HepG2 (cell line): ENCODE results near the gene ARHGAP15. TPM values are rescaled to one million over a fixed set of nuclear protein-coding genes. Genes with fewer than 3 reads are reported as not detected.
A peak's percentile ranks its signal among the peaks of the same experiment; 100 is the strongest.

Source experiments
- ATAC-seq: fragments of 200-7000 bp; cut with Tn5 transposase; 3 replicates; pipeline ENCODE4 v1.9.1; 2020; ENCODE audit warnings: mild to moderate bottlenecking, moderate library complexity
- BruUV-seq: library from RNA; stranded (reverse); fragments of 400-500 nt; replicated peaks from 2 replicates; lab custom pipeline; 2021; lab: Mats Ljungman, UMichigan
- CTCF ChIA-PET: fragments of 300-600 bp; formaldehyde crosslinking; extraction: SDS; loops from one replicate; lab custom pipeline; 2021; ENCODE audit warnings: low total read pairs, inconsistent platforms, low intra/inter-chr PET ratio; lab: Yijun Ruan, JAX
- POLR2A ChIA-PET: fragments of 350-600 bp; sonication (Branson Sonifier 250); formaldehyde crosslinking; loops from one replicate; lab custom pipeline; 2020; ENCODE audit warnings: antibody characterized with exemption, inconsistent platforms; lab: Yijun Ruan, JAX
- DNase-seq: peaks from one replicate; pipeline ENCODE4 v3.0.0-alpha.2; 2015; ENCODE audit warnings: low spot score
- FAIRE-seq: peaks from 3 replicates; lab custom pipeline; 2011; peaks lifted over from hg19 to GRCh38; lab: Jason Lieb, UNC
- H2AFZ ChIP-seq: one replicate; pipeline ENCODE4 v1.6.1; 2011; ENCODE audit warnings: low read length, inconsistent platforms
- H3K27ac ChIP-seq: fragments of 300-600 bp; 3 replicates; pipeline ENCODE4 v1.8.0; 2011; ENCODE audit warnings: mixed run types, mild to moderate bottlenecking, mixed read lengths, low read length, inconsistent platforms; ENCODE audit not compliant: insufficient read depth; ENCODE audit errors: extremely low read length
- H3K27me3 ChIP-seq, 2 experiments: fragments of 200-600 bp in 1 of 2; 2 replicates in 1 of 2; 3 replicates in 1 of 2; pipeline versions ENCODE4 v1.6.0 to v1.8.0; 2011; ENCODE audit warnings: low read length in 2 of 2, mild to moderate bottlenecking in 2 of 2, moderate library complexity in 2 of 2, inconsistent platforms in 1 of 2; ENCODE audit not compliant: insufficient read depth in 2 of 2, control insufficient read depth in 1 of 2
- H3K36me3 ChIP-seq, 2 experiments: fragments of 200-600 bp in 1 of 2; replicated peaks in 1 of 2; 2 replicates in 1 of 2; 3 replicates in 1 of 2; pipeline versions ENCODE4 v1.5.1 to v1.8.0; 2011; ENCODE audit warnings: low read length in 2 of 2, inconsistent platforms in 1 of 2; ENCODE audit not compliant: insufficient read depth in 2 of 2, control insufficient read depth in 1 of 2
- H3K4me1 ChIP-seq: 2 replicates; pipeline ENCODE4 v1.5.1; 2012; ENCODE audit warnings: low read length, inconsistent platforms; ENCODE audit not compliant: insufficient read depth
- H3K4me2 ChIP-seq: 2 replicates; pipeline ENCODE4 v1.6.0; 2011; ENCODE audit warnings: low read depth, low read length, inconsistent platforms
- H3K4me3 ChIP-seq, 3 experiments: fragments of 200-600 bp in 1 of 3; sonication (generic), shearing (Covaris generic) in 1 of 3; replicated peaks in 1 of 3; 2 replicates each; pipeline ENCODE4 v1.5.1; 2011 to 2016; ENCODE audit warnings: low read length in 3 of 3, inconsistent platforms in 2 of 3, low read depth in 2 of 3, mild to moderate bottlenecking in 2 of 3, control low read depth in 1 of 3, mixed read lengths in 1 of 3; ENCODE audit not compliant: insufficient read depth in 1 of 3
- H3K79me2 ChIP-seq: one replicate; pipeline ENCODE4 v1.6.1; 2011; ENCODE audit warnings: low read length, inconsistent platforms; ENCODE audit not compliant: insufficient read depth
- H3K9ac ChIP-seq: 2 replicates; pipeline ENCODE4 v1.6.0; 2011; ENCODE audit warnings: mild to moderate bottlenecking, low read depth, low read length, inconsistent platforms; ENCODE audit not compliant: insufficient read depth
- H3K9me3 ChIP-seq: 2 replicates; pipeline ENCODE4 v1.5.1; 2012; ENCODE audit warnings: mild to moderate bottlenecking, low read length
- H4K20me1 ChIP-seq: 2 replicates; pipeline ENCODE4 v1.6.0; 2011; ENCODE audit warnings: inconsistent platforms, mild to moderate bottlenecking, low read length, moderate library complexity; ENCODE audit not compliant: insufficient read depth
- BORCS8-MEF2B ChIP-seq: sonication (generic); formaldehyde crosslinking; IDR thresholded peaks from 2 replicates; pipeline ENCODE4 v1.8.0; 2022; ENCODE audit warnings: mild to moderate bottlenecking, missing genetic modification reagents
- CBFB ChIP-seq: sonication (generic); formaldehyde crosslinking; IDR thresholded peaks from 2 replicates; pipeline ENCODE4 v1.4.0; 2020; ENCODE audit warnings: missing genetic modification reagents
- EHMT2 ChIP-seq: fragments of 200-600 bp; sonication (generic); IDR thresholded peaks from 2 replicates; pipeline ENCODE4 v1.7.0; 2017; ENCODE audit warnings: antibody characterized with exemption, low read depth, low read length, borderline replicate concordance
- ELF4 ChIP-seq: sonication (generic); formaldehyde crosslinking; IDR thresholded peaks from 2 replicates; pipeline ENCODE4 v1.5.0; 2020; ENCODE audit warnings: missing genetic modification reagents, mild to moderate bottlenecking, moderate library complexity, borderline replicate concordance
- GTF2F1 ChIP-seq: fragments of 150-350 bp; IDR thresholded peaks from 2 replicates; pipeline ENCODE4 v1.6.1; 2014; ENCODE audit warnings: low read length
- KDM3A ChIP-seq: IDR thresholded peaks from 2 replicates; pipeline ENCODE4 v1.6.1; 2018; ENCODE audit warnings: low read depth, missing compliant biosample characterization
- KMT2A ChIP-seq: sonication (generic); formaldehyde crosslinking; IDR thresholded peaks from 2 replicates; pipeline ENCODE4 v1.4.0; 2020; ENCODE audit warnings: missing genetic modification reagents
- MEF2D ChIP-seq: sonication (generic); formaldehyde crosslinking; IDR thresholded peaks from 2 replicates; pipeline ENCODE4 v1.5.1; 2020; ENCODE audit warnings: mild to moderate bottlenecking, missing genetic modification reagents
- MTF1 ChIP-seq: sonication (generic); formaldehyde crosslinking; IDR thresholded peaks from 2 replicates; pipeline ENCODE4 v1.5.0; 2020; ENCODE audit warnings: missing genetic modification reagents
- NR2C2 ChIP-seq: sonication (generic); formaldehyde crosslinking; IDR thresholded peaks from 2 replicates; pipeline ENCODE4 v1.4.0; 2020; ENCODE audit warnings: missing genetic modification reagents, mild to moderate bottlenecking, moderate library complexity, borderline replicate concordance
- REL ChIP-seq: sonication (generic); formaldehyde crosslinking; conservative IDR thresholded peaks from 2 replicates; pipeline ENCODE4 v1.8.0; 2022; ENCODE audit warnings: mild to moderate bottlenecking, missing genetic modification reagents, moderate library complexity
- SAFB2 ChIP-seq: sonication (generic); formaldehyde crosslinking; IDR thresholded peaks from 2 replicates; pipeline ENCODE4 v1.5.1; 2020; ENCODE audit warnings: missing genetic modification reagents, low read depth, mild to moderate bottlenecking, borderline replicate concordance
- SMARCC2 ChIP-seq: fragments of 450-650 bp; IDR thresholded peaks from 2 replicates; pipeline ENCODE4 v1.6.1; 2017; ENCODE audit warnings: antibody characterized with exemption, mild to moderate bottlenecking
- SMC3 ChIP-seq: IDR thresholded peaks from 2 replicates; pipeline ENCODE4 v1.6.1; 2011; ENCODE audit warnings: low read length, improper control_type of control experiment
- TSC22D2 ChIP-seq: sonication (generic); formaldehyde crosslinking; IDR thresholded peaks from 2 replicates; pipeline ENCODE4 v1.5.1; 2020; ENCODE audit warnings: missing genetic modification reagents, mild to moderate bottlenecking, borderline replicate concordance
- ZMYM3 ChIP-seq: sonication (generic); formaldehyde crosslinking; IDR thresholded peaks from 2 replicates; pipeline ENCODE4 v1.5.1; 2020; ENCODE audit warnings: mild to moderate bottlenecking, missing genetic modification reagents
- WGBS: methylation state at CpG from one replicate; pipeline ENCODE4 v1.1.6; 2017; ENCODE audit warnings: low lambda C conversion rate; 5-methylcytosine and 5-hydroxymethylcytosine counted together
- in situ Hi-C: cut with HindIII; loops from 2 replicates; pipeline ENCODE4 v1.10.0; 2017; ENCODE audit warnings: low pct_unique_long_range_greater_than_20kb; ENCODE audit not compliant: extremely low pct_ligation_motif_present
- intact Hi-C: fragments of 100-400 bp; cut with micrococcal nuclease; formaldehyde crosslinking; loops from one replicate; pipeline ENCODE4 v1.10.0; 2022; ENCODE audit not compliant: unreplicated experiment
- polyA plus RNA-seq, 8 experiments: library from polyadenylated mRNA; depleted of rRNA in 3 of 8; stranded (reverse) in 7 of 8; unstranded in 1 of 8; fragments of >200 nt; fragmentation: Illumina TruSeq in 4 of 8; extraction: Trizol in 4 of 8; gene quantifications; 2 replicates each; pipeline versions ENCODE4 v1.2.1 to v1.2.3, GENCODE V29; 2011 to 2016; ENCODE audit warnings: low read depth in 4 of 8, missing spikeins in 1 of 8, mixed read lengths in 1 of 8; ENCODE audit not compliant: insufficient read depth in 1 of 8
- total RNA-seq, 5 experiments: library from RNA; depleted of rRNA; stranded (reverse); fragments of >200 nt; fragmentation: Illumina TruSeq; extraction: Trizol; gene quantifications; 2 replicates each; pipeline ENCODE4 v1.2.3, GENCODE V29; 2016; ENCODE audit warnings: low read depth in 1 of 5
- TF ChIP-seq, protein P1 (sequence below): sonication (generic); formaldehyde crosslinking; IDR thresholded peaks from 2 replicates; pipeline ENCODE4 v1.4.0; 2020; ENCODE audit warnings: mild to moderate bottlenecking, missing genetic modification reagents, borderline replicate concordance
- TF ChIP-seq, protein P2 (sequence below): sonication (generic); formaldehyde crosslinking; IDR thresholded peaks from 2 replicates; pipeline ENCODE4 v1.4.0; 2020; ENCODE audit warnings: mild to moderate bottlenecking, missing genetic modification reagents, borderline replicate concordance
- TF ChIP-seq, protein P3 (sequence below): sonication (generic); formaldehyde crosslinking; IDR thresholded peaks from 2 replicates; pipeline ENCODE4 v1.8.1; 2023; ENCODE audit warnings: mild to moderate bottlenecking, moderate library complexity, missing genetic modification reagents

Gene ARHGAP15
- total and polyA plus RNA-seq, 2 of the 13 experiments (the other 11 are each of a cell fraction or from before 2014, with no cell fraction given) = 0.04 TPM; not detected in 1

DNA sequence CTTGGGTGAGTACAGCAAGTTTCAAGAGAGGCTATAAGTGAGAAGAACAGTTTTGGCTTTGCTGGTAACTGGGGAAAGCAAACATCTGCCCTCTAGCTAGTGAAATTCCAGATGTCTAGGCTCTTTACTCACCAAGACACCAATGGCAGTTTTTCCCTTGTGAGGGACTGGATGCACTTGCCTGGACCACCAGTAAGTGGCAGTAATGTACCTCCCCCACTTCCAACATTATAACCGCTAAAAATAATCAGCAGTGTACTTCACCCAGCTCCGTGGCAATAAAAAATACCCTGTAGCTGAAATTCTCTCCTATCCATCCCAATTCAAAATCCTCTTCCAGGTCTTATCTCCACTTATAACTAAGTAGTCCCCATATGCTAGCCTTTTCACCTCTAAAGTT is 383.9 kb downstream of the ARHGAP15 start (continued):
- TF ChIP-seq TSC22D2 (CRISPR knock-in tag) = no peak
- no peak for TF ChIP-seq BORCS8-MEF2B (CRISPR knock-in tag)
- TF ChIP-seq GTF2F1 = no peak
- TF ChIP-seq NR2C2 = no peak
- TF ChIP-seq KMT2A (CRISPR knock-in tag) = no peak
- no peak for TF ChIP-seq KDM3A (CRISPR knock-in tag)
- TF ChIP-seq ELF4 = no peak
- no peak for TF ChIP-seq ZMYM3 (CRISPR knock-in tag)
- no peak for TF ChIP-seq SMARCC2
- TF ChIP-seq SMC3 = peak; percentile 46; the same call in 1 of the 2 replicates
- TF ChIP-seq MTF1 (CRISPR knock-in tag) = no peak
- TF ChIP-seq, protein P1, sequence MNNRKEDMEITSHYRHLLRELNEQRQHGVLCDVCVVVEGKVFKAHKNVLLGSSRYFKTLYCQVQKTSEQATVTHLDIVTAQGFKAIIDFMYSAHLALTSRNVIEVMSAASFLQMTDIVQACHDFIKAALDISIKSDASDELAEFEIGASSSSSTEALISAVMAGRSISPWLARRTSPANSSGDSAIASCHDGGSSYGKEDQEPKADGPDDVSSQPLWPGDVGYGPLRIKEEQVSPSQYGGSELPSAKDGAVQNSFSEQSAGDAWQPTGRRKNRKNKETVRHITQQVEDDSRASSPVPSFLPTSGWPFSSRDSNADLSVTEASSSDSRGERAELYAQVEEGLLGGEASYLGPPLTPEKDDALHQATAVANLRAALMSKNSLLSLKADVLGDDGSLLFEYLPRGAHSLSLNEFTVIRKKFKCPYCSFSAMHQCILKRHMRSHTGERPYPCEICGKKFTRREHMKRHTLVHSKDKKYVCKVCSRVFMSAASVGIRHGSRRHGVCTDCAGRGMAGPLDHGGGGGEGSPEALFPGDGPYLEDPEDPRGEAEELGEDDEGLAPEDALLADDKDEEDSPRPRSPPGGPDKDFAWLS (CRISPR knock-in tag) = no peak
- no peak for TF ChIP-seq REL (CRISPR knock-in tag)
- TF ChIP-seq, all 625 proteins: peak for 3

DNA sequence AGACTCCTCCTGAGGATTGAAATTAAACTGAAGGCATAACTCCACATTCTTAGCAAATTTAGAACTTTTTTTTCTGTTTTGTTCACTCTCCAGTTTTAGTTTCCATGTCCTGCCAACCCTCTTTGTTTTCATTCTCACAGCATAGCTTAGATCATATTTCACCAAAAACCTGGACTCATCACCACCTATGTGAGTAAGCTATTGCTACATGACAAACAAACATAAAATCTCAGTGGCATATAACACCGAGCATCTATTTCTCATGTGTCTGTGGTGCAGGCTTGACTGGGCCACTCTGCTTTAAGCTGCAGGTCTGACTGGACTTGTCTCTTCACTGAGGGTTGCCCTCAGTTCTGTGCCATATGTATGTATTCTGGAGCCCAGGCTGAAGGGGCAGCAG is 385.2 kb downstream of the ARHGAP15 start:
- Histone ChIP-seq H3K9me3 (no peaks in the 10 kb centered on the region), H3K4me3 (no peak overlapping the region), H3K27ac (no peak overlapping the region), H3K27me3 (no peaks in the 10 kb centered on the region), H2AFZ (no peak overlapping the region), H3K79me2 (no peaks in the 10 kb centered on the region), H4K20me1 (no peaks in the 10 kb centered on the region), H3K36me3 (no peaks in the 10 kb centered on the region), H3K4me1 (no peaks in the 10 kb centered on the region), H3K4me2 (no peak overlapping the region), H3K9ac (no peak overlapping the region)
- 0% methylated on average over 1 of the region's 1 CpG for WGBS
- in situ Hi-C loops (no loop called here), intact Hi-C loops (no loop called here)
- ATAC-seq (no peak), FAIRE-seq (no peak), DNase-seq (no peak)
- BruUV-seq = no TSS peak
- ChIA-PET POLR2A (no interaction called here), CTCF (no interaction called here)
- TF ChIP-seq SAFB2 = no peak
- TF ChIP-seq MEF2D (CRISPR knock-in tag) = no peak
- TF ChIP-seq, protein P2, sequence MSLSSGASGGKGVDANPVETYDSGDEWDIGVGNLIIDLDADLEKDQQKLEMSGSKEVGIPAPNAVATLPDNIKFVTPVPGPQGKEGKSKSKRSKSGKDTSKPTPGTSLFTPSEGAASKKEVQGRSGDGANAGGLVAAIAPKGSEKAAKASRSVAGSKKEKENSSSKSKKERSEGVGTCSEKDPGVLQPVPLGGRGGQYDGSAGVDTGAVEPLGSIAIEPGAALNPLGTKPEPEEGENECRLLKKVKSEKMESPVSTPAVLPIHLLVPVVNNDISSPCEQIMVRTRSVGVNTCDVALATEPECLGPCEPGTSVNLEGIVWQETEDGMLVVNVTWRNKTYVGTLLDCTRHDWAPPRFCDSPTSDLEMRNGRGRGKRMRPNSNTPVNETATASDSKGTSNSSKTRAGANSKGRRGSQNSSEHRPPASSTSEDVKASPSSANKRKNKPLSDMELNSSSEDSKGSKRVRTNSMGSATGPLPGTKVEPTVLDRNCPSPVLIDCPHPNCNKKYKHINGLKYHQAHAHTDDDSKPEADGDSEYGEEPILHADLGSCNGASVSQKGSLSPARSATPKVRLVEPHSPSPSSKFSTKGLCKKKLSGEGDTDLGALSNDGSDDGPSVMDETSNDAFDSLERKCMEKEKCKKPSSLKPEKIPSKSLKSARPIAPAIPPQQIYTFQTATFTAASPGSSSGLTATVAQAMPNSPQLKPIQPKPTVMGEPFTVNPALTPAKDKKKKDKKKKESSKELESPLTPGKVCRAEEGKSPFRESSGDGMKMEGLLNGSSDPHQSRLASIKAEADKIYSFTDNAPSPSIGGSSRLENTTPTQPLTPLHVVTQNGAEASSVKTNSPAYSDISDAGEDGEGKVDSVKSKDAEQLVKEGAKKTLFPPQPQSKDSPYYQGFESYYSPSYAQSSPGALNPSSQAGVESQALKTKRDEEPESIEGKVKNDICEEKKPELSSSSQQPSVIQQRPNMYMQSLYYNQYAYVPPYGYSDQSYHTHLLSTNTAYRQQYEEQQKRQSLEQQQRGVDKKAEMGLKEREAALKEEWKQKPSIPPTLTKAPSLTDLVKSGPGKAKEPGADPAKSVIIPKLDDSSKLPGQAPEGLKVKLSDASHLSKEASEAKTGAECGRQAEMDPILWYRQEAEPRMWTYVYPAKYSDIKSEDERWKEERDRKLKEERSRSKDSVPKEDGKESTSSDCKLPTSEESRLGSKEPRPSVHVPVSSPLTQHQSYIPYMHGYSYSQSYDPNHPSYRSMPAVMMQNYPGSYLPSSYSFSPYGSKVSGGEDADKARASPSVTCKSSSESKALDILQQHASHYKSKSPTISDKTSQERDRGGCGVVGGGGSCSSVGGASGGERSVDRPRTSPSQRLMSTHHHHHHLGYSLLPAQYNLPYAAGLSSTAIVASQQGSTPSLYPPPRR = no peak
- TF ChIP-seq, protein P3, sequence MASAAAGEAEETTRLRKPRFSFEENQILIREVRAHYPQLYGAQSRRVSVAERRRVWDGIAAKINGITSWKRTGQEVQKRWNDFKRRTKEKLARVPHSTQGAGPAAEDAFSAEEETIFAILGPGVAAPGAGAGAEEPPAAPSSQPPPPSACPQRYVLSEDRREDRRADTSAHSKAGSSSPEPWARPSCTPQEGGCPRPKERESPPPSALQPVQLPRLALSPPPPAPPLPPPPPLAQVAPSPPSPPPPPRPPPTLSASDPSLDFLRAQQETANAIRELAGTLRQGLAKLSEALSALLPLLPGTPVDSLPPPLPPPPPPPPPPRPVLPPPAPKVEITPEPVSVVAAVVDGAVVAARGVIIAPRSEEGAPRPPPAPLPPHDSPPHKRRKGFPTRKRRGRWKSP (CRISPR knock-in tag) = no peak
- no peak for TF ChIP-seq CBFB (CRISPR knock-in tag)
- no peak for TF ChIP-seq EHMT2
